Right renal pelvis (tissue), 4 donors: ENCODE measurements around the gene CLPSL1. TPM values are rescaled to one million over a fixed set of nuclear protein-coding genes. Genes with fewer than 3 reads are reported as not detected.

ENCODE experiments used
- DNase-seq, 4 donors: peaks; one replicate each; pipeline ENCODE4 v3.0.0-alpha.2; 2013; ENCODE audit warnings: low read depth in 4 of 4, low spot score in 3 of 4, missing footprints in 1 of 4
- polyA plus RNA-seq, 4 donors: library from polyadenylated mRNA; unstranded; fragments of 120-200 nt; gene quantifications; one replicate each; pipeline ENCODE4 v1.2.1, GENCODE V29; 2013; ENCODE audit not compliant: insufficient read length in 4 of 4

CLPSL1 gene
- polyA plus RNA-seq, 4 donors = 0.74 to 1.3 (median 1.00) TPM

DNA sequence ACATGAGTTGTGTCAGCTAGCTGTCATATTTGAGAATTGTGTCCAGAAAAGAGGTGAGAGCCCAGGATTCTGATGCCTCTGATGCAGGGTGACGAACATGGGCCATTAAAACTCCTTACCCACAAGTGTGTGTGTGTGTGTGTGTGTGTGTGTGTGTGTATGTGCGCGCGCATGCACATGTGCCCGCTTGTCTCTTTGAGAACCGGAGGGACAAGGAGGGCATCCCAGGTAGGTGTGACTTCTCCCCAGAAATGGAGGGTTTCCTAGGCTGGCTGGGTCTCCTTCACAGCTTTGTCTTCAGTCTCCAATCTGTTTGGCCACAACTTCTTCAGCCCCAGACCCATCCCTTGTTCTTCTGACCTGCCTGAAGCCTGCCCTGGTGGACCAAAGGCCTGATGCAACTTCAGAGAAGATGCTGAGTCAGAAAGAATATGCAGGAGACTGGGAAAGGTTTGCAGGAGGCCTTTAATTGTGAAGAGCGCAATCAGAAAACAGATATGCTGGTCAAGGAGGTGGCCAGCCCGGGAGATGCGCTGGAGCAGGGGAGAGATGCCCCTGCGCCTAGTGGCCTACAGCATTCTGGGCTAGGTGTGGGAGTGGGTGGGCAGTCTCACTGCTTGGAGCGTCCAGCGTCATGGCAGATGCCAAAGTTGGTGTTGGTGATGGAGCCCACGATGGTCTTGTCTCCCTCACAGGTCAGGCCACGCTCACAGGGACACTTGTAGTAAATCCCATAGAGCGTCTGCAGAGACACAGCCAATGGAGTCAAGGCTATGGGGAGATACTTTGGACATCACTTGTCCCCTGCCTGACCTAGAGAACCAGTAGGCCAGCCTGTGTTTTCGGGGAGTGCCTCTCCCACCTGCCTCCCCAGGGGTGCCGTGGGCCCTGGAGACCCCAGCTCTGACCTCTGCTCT is 14.0 kb downstream of the CLPSL1 start:
- DNase-seq = no peak

DNA sequence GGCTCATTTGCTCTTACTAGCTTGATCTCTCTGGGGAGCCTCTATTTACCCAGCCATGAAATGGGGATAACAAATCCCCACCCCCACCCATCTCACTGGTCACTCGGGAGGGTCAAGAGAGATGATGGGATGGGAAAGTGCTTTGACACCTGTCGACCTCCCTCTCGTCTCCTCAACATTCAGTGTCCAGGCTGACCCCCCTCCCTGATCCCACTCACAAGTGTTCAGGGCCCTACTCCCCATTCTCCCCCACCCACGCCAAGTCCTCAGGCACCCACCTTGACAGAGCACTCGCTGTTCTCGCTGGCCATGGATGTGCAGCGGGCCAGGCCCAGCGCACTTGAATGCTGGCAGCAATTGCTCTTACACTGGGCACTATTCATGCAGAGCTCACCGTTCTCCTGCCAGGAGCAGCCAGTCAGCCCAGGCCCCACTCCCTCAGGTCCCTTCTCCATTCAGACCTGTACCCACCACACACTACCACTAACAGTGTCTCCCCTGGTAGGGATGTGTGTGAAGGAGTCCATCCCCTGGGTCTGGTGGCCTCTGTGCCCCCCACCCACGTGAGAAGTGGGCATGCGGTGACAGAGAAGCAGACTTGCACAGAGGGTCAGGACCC is 14.7 kb downstream of the CLPSL1 start:
- DNase-seq = no peak

DNA sequence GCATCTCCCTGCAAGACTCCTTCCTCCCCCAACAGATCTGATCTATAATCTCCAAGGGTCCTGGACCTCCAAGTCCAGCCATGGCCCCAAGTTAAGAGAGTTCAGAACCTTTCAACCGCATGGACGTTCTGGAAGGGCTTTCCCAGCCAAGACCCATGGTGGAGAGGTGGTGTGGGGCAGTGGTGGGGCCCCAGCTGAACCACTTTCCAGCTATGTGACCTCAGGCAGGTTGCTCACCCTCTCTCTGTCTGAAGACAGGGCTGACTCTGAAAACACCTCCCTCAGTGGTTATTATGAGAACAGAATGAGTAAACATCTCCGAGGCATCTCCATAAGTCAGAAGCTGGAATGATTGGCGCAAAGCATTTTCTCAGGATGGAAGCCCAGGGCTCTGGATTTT is 15.4 kb downstream of the CLPSL1 start:
- no peak for DNase-seq

DNA sequence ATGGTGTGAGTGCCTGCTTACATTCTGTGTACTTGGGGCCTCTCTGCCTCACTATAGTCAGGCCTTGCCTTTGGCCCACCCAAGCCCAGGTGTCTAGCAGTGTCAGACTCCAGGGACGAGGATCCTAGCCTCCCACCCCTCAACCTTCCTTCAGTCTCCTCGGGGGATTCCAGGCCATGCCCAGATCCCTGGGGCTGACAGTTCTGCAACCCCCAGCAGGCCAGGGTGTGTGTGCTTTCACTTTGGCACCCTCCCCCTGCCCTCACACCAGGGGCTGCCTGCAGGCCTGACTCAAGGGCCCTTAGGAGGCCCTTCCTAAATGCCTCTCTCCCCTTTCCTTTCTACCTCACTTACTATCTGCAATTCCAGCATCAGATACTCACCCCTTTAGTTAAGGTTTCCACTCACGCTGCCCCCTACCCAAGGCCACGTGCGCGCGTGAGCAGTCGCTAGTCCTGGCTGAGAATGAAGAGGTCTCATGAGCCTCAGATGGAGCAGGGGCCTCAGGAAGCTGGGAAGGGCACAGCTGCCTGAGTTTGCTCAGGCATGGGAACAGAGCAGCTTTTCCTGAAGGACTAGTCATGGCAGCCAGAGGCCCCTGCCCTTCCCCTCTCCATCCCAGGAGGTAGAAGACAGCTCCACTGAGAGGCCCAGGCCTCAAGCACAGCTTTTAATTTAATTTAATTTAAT is 17.2 kb downstream of the CLPSL1 start:
- no peak for DNase-seq

DNA sequence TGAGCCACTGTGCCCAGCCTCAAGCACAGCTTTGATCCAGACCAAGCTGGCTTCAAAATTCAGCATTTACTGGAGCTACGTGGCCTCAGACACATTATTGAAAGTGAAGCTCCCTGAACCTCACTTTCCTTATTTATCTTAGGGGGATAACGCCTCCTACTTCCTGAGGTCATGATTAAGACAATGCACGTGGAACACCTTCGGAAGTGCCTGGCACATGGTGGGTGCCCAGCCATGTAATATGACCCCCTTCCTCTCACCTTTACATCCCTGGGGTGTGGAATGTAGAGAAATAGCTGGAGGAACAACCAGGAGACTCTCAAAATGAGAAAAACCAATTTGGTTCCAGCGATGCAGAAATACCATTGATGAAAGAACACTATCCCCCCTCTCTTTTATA is 17.9 kb downstream of the CLPSL1 start:
- no peak for DNase-seq

DNA sequence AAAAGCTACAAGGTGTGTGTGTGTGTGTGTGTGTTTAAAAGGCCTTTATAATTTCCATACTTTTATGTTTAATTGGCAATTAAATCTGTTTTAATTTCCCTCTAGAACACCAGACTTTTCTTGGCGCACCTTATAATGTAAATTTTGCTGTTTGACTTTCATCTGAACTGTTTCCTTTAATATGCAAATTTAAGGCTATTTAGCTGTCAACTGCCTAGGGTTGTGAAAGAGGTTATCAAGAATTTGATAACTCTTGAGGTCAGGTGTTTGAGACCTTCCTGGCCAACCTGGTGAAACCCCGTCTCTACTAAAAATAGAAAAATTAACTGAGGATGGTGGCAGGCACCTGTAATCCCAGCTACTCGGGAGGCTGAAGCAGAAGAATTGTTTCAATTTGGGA is 20.3 kb downstream of the CLPSL1 start:
- no peak for DNase-seq

DNA sequence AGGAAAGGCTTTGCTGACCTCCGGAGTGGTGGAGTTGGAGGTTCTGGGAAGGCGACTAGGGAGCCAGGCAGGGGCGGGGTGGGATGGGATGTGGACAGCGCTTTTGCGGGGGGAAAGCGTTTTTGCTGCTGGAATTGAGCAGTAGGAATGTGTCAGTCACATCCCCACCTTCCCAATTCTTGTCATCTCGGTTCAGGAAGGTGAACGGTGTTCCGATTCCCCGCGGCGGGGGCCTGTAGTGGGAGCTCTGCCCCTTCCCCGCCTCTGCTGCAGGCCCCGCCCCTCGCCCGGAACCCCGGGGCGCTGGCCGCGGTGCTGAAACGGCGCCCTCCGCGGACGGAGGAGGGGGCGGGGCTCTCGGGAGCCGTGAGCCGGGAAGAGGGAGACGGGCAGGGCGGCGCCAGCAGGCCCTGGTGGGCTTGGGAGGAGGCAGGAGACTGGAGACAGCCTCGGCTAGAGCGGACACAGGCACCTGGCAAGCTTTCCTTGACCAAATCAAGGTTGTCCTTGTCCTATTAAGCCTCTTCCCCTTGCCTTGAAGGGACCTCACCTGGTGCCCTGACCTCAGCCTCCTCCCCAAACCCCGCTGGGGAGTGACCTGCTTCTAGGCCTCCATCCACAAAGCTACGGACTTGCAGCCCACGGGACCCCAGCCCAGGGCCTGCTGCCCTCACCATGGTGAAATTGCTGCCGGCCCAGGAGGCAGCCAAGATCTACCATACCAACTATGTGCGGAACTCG is 24.3 kb downstream of the CLPSL1 start, which contains the start of gene LHFPL5:
Gene LHFPL5 (plus strand): TSS at position 357 of the 741 bp plus-strand sequence. CDS start 319 bp downstream, at position 676.
- DNase-seq = peak; percentile 40 to 63 (median 50)

DNA sequence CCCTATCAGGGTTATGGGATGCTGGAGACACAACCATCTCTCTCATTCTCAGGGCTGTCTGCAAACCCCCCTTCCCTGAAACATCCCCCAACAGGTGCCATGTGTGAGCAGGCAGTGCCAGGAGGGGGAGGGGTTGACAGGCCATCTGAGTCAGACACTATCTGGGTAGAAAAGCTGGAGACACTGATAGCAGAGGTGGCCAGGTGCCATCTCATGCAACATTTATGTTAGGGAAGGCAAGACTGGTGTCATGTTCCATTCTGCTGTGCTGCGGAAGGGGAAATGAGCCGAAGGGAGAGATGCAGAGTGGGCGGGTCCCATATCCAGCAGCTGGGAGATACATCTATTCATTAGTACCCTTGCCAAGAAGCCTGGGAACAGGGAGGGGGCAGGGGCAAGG is 27.9 kb downstream of the CLPSL1 start:
- DNase-seq = no peak

DNA sequence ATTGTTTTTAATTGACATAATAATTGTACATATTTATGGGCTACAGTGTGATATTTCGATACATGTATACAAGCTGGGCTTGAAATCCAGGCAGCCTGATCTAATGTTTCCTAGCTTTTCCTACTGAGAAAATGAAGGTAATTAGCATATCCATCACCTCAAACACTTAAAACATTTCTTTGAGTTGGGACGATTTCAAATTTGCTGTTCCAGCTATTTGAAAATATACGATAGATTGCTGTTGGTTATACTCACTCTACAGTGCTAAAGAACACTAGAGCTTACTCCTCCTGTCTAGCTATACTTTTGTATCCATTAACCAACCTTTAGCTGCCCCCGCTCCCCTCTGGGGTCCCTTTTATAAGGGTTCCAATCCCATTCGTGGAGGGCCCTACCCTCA is 29.0 kb downstream of the CLPSL1 start:
- DNase-seq = no peak

DNA sequence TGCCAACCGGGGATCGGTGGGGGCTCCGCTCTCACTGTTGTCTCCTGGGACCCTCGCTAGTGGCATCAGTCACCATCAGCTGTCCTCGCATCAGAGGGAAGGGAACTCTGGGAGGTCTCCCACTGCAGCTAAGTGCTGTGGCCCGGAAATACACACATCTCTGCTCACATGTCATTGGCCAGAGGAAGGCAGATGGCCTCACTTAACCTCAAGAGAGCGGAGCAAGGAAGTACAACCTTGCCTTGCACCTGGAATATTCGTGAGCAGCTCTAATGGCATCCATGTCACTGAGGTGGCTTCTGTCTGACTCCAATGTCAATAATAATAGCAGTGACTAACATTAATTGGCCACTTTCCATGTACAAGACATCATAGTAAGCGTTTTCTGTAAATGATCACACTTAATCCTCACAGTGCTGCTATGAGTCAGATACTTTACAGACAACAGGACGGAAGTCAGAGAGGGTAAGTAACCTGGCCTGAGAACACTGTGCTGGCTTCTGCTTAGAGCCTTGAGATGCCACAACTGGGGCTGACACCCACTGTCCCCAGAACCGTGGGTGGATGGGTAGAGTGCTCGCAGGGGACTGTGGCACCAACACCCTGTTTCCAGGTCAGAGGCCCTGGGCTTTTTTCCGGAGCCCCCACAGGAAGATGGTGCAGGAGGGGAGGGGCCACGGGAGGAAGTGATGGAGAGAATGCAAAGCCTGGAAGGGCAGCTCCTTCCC is 30.3 kb downstream of the CLPSL1 start:
- no peak for DNase-seq

DNA sequence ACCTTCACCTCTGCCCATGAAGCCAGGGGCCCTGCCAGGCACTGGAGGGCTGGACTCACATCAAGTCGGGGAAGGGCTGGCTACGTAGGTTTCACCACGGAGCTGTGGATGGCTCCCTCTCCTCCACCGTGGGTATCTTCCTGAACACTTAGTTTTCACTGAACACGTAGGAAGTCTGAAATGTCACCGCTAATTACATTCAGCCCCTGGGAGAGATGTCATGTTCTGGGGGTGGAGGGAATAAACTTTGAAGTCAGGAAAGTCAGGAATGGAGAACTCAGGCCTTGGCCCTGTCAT is 30.8 kb downstream of the CLPSL1 start:
- DNase-seq = no peak

DNA sequence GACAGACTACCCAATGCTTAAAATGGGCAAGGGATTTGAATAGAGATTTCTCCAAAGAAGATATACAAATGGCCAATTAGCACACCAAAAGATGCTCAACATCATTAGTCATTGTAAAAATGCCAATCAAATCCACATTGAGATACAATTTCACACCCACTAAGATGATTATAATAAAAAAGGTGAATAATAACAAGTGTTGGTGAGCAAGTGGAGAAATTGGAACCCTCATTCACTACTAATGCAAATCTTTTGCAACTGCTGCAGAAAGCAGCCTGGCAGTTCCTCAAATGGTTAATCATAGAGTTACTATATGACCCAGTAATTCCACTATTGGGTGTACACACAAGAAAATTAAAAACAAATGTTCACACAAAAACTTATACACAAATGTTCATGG is 36.7 kb downstream of the CLPSL1 start:
- no peak for DNase-seq

DNA sequence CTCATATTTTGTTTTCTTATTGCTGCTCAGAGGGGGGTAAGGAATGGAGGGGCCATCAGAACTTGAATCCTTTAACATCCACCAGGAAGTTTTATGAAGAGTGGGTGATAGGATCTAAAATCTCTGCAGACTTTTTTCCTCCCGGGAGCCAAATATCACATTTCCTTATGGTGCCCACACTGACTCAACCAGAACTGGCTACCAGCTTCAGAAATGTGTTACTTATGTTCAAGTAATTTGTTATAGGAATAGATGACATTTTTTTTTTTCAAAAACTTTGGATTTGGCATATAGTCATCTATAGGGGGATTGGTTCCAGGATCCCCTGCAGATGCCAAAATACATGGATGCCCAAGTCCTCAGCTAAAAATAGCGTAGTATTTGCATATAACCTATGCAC is 42.8 kb downstream of the CLPSL1 start:
- DNase-seq = no peak

DNA sequence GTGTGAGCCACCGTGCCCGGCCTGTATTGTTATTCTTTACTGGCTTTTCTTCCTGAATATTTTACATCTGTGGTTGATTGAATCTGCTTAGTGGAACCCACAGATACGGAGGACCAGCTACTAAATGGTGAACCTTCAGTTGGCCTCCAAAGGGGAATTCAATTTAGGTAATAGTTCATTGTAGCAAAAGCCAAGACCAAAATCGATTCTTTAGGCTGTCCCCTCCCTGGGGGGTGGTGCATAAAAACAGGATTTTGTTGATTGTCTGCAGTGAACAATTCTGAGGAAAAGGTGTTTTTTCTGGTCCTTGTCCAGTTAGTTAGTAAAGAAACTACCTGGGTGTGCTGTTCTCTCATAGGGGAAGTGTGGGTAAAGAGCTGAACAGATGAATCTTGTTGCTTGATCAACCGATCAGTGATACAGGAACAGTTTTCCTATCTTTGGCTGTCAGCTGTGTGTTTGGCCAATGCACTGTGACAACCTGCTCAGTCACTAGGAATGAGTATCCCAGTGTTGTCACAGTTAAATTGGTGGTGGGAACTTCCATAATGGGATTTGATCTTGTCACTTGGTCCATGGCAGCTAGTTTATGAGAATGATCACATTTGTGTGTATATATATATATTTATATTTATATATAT is 43.9 kb downstream of the CLPSL1 start:
- no peak for DNase-seq

DNA sequence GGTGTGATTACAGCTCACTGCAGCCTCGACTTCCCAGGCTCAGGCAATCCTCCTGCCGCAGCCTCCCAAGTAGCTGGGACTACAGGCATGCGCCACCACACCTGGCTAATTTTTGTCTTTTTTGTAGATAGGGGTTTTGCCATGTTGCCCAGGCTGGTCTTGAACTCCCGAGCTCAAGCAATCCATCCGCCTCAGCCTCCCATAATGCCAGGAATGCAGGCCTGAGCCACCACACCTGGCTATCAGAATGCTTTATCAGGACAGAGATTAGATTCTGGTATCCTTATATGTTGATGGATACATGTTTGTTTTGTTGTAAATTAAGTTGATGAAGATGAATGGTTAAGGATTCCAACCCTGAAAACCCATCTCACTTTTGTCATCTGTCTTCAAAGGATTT is 48.5 kb downstream of the CLPSL1 start:
- no peak for DNase-seq

DNA sequence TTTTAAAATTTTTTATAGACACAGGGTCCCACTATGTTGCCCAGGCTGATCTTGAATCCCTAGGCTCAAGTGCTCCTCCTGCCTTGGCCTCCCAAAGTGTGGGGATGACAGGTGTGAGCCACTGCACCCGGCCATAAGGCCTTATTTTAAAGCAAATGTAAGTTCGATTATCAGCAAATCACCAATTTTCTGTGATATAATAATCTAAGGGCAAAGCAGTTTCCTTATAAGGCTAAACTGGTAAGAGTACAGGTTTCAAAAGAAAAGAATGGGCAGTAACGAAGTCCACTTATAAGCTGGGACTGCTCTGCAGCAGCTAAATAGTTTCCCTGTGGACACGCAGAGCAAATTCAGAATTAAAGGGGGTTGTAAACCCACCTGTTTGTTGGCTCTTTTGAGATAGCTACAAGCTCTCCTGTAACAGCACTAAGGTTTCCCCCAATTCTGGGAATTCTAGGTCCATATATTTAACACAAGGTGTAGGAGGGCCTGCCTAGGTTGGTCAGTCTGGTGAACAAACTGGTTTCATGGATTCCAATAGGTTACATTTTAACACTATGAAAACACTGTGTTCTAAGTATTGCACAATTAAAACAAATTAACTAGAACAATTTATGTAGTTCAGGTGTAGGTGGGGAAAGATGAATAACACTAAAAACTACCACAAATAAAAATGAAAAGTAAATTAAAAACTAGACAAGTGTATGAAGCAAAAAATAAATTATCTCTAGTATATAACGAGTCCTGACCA is 50.6 kb downstream of the CLPSL1 start:
- no peak for DNase-seq

DNA sequence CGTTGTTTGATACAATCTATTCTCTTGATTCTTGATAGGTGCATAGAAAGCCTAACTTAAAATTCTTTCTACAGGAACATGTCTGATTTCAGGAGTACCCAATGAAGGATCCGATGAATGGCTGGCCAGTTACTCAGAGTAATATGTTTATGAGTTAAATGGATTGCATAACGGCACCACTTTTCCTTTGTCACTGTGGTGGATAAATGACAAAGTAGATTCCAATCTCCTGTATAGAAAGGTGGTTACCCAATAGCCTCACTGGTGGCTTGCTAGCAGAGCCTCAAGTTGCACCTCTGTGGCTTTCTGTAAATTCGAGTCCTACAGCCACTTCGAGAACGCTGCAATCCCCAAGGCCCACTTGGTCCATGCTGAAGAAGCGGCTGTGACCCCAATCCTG is 52.7 kb downstream of the CLPSL1 start:
- no peak for DNase-seq
